HCT116 (cell line): Measurements from ENCODE around the gene PDE6B. TPM values are rescaled to one million over a fixed set of nuclear protein-coding genes. Genes with fewer than 3 reads are reported as not detected.

Source experiments
- ATAC-seq: fragments of 200-7000 bp; cut with Tn5 transposase; 2 replicates; pipeline ENCODE4 v1.9.1; 2020; ENCODE audit warnings: mild to moderate bottlenecking, moderate library complexity
- BruUV-seq: library from RNA; stranded (reverse); fragments of 400-500 nt; replicated peaks from 2 replicates; lab custom pipeline; 2021; lab: Mats Ljungman, UMichigan
- CTCF ChIA-PET: fragments of 300-600 bp; sonication (Branson Sonifier 250); formaldehyde crosslinking; loops from one replicate; lab custom pipeline; 2021; ENCODE audit warnings: antibody characterized with exemption; lab: Charles Lee
- POLR2A ChIA-PET: fragments of 300-600, 350-600 bp; sonication (Branson Sonifier 250); formaldehyde crosslinking; loops from one replicate; lab custom pipeline; 2021; ENCODE audit warnings: antibody characterized with exemption; lab: Charles Lee
- RAD21 ChIA-PET, 2 experiments: fragments of 300-600 bp; sonication (Branson Sonifier 250); formaldehyde crosslinking; loops; one replicate each; lab custom pipeline; 2023; ENCODE audit warnings: low total read pairs in 2 of 2; ENCODE audit not compliant: uncharacterized antibody in 2 of 2, unreplicated experiment in 2 of 2, low non-redundant PET in 1 of 2; lab: Charles Lee
- DNase-seq: peaks from one replicate; pipeline ENCODE4 v3.0.0-alpha.2; 2010; ENCODE audit warnings: low read depth, low spot score
- H2AFZ ChIP-seq: fragments of 200-600 bp; shearing (Covaris generic), sonication (generic); 2 replicates; pipeline ENCODE4 v1.6.1; 2017; ENCODE audit warnings: low read depth, mixed run types, mixed read lengths, antibody characterized with exemption, low read length; ENCODE audit not compliant: poor library complexity, severe bottlenecking
- H3K27ac ChIP-seq: 2 replicates; pipeline ENCODE4 v1.5.1; 2012; ENCODE audit warnings: low read depth, low read length
- H3K27me3 ChIP-seq: fragments of 200-600 bp; sonication (generic); 2 replicates; pipeline ENCODE4 v1.6.1; 2016; ENCODE audit warnings: mixed run types, low read length, mixed read lengths; ENCODE audit not compliant: insufficient read depth
- H3K36me3 ChIP-seq, 2 experiments: fragments of 200-500 bp in 1 of 2; fragments of 200-600 bp in 1 of 2; sonication (Bioruptor generic) in 1 of 2; sonication (generic) in 1 of 2; 2 replicates each; pipeline versions ENCODE4 v1.5.1 to v1.6.1; 2014 to 2016; ENCODE audit warnings: low read length in 2 of 2, inconsistent platforms in 1 of 2, mixed read lengths in 1 of 2, mixed run types in 1 of 2; ENCODE audit not compliant: insufficient read depth in 2 of 2, control insufficient read depth in 1 of 2
- H3K4me1 ChIP-seq, 2 experiments: fragments of 200-600 bp in 1 of 2; sonication (generic) in 1 of 2; 2 replicates each; pipeline versions ENCODE4 v1.5.1 to v1.6.1; 2012 to 2017; ENCODE audit warnings: low read length in 2 of 2, inconsistent platforms in 1 of 2, mild to moderate bottlenecking in 1 of 2, mixed read lengths in 1 of 2, mixed run types in 1 of 2, moderate library complexity in 1 of 2; ENCODE audit not compliant: insufficient read depth in 2 of 2, control insufficient read depth in 1 of 2
- H3K4me2 ChIP-seq: fragments of 200-600 bp; sonication (generic); 2 replicates; pipeline ENCODE4 v1.6.1; 2017; ENCODE audit warnings: mixed run types, low read length, mixed read lengths
- H3K4me3 ChIP-seq, 2 experiments: fragments of 200-600 bp in 1 of 2; sonication (generic) in 1 of 2; replicated peaks in 1 of 2; 2 replicates each; pipeline ENCODE4 v1.5.1; 2011 to 2016; ENCODE audit warnings: low read length in 2 of 2, control low read depth in 1 of 2, low read depth in 1 of 2, mild to moderate bottlenecking in 1 of 2, mixed read lengths in 1 of 2, mixed run types in 1 of 2
- H3K79me2 ChIP-seq: fragments of 200-600 bp; sonication (generic); 2 replicates; pipeline ENCODE4 v1.6.1; 2017; ENCODE audit warnings: mild to moderate bottlenecking, mixed run types, low read length, moderate library complexity, mixed read lengths; ENCODE audit not compliant: insufficient read depth
- H3K9ac ChIP-seq: fragments of 200-600 bp; sonication (generic); 2 replicates; pipeline ENCODE4 v1.6.1; 2016; ENCODE audit warnings: low read length, mixed read lengths
- H3K9me2 ChIP-seq: fragments of 200-600 bp; sonication (generic), shearing (Covaris generic); 2 replicates; pipeline ENCODE4 v1.6.1; 2017; ENCODE audit warnings: mixed run types, mild to moderate bottlenecking, moderate library complexity; ENCODE audit not compliant: insufficient read depth
- H3K9me3 ChIP-seq, 2 experiments: fragments of 200-500 bp in 1 of 2; fragments of 200-600 bp in 1 of 2; sonication (Bioruptor generic) in 1 of 2; sonication (generic) in 1 of 2; 2 replicates each; pipeline ENCODE4 v1.6.1; 2014 to 2017; ENCODE audit warnings: low read length in 2 of 2, mixed read lengths in 2 of 2, inconsistent platforms in 1 of 2, low read depth in 1 of 2, mild to moderate bottlenecking in 1 of 2, mixed run types in 1 of 2, moderate library complexity in 1 of 2; ENCODE audit not compliant: control insufficient read depth in 1 of 2, insufficient read depth in 1 of 2
- H4K20me1 ChIP-seq: fragments of 200-600 bp; sonication (generic), shearing (Covaris generic); 2 replicates; pipeline ENCODE4 v1.6.1; 2017; ENCODE audit warnings: mixed run types, mild to moderate bottlenecking, moderate library complexity; ENCODE audit not compliant: insufficient read depth
- ATF3 ChIP-seq: IDR thresholded peaks from 2 replicates; pipeline ENCODE4 v1.6.1; 2012
- CBX3 ChIP-seq: IDR thresholded peaks from 2 replicates; pipeline ENCODE4 v1.6.1; 2012; ENCODE audit warnings: low read depth
- CTCF ChIP-seq, 3 experiments: fragments of 200-600 bp in 1 of 3; sonication (generic) in 1 of 3; IDR thresholded peaks in 2 of 3; conservative IDR thresholded peaks in 1 of 3; 2 replicates each; pipeline ENCODE4 v1.5.1; 2012 to 2017; ENCODE audit warnings: low read depth in 2 of 3, low read length in 2 of 3, antibody characterized with exemption in 1 of 3, borderline replicate concordance in 1 of 3, control low read depth in 1 of 3, mild to moderate bottlenecking in 1 of 3, mixed read lengths in 1 of 3, mixed run types in 1 of 3, moderate library complexity in 1 of 3; ENCODE audit not compliant: insufficient read depth in 1 of 3
- MAX ChIP-seq: IDR thresholded peaks from 2 replicates; pipeline ENCODE4 v1.6.1; 2012
- REST ChIP-seq: IDR thresholded peaks from 2 replicates; pipeline ENCODE4 v1.6.1; 2012; ENCODE audit warnings: low read depth
- SP1 ChIP-seq: IDR thresholded peaks from 2 replicates; pipeline ENCODE4 v1.6.1; 2012; ENCODE audit warnings: low read depth
- YY1 ChIP-seq: IDR thresholded peaks from 2 replicates; pipeline ENCODE4 v1.6.1; 2011; ENCODE audit warnings: low read length, low read depth, moderate library complexity, mild to moderate bottlenecking; ENCODE audit not compliant: insufficient replicate concordance; ENCODE audit errors: extremely low read depth
- ZNF274 ChIP-seq: fragments of 200-500 bp; sonication (Bioruptor generic); IDR thresholded peaks from 2 replicates; pipeline ENCODE4 v1.6.1; 2014; ENCODE audit warnings: mild to moderate bottlenecking, low read depth, low read length, inconsistent platforms
- intact Hi-C: fragments of 100-400 bp; cut with micrococcal nuclease; formaldehyde crosslinking; loops from 2 replicates; pipeline ENCODE4 v1.10.0; 2022
- total RNA-seq: library from RNA; stranded (reverse); gene quantifications from one replicate; pipeline ENCODE4 v1.2.1, GENCODE V29; 2021; ENCODE audit not compliant: unreplicated experiment

The PDE6B gene
- total RNA-seq, 1 experiment from 2014 or later = not detected

- H3K27me3 ChIP-seq = no peaks in the 10 kb centered on the region
- no peaks in the 10 kb centered on the region for H3K36me3 ChIP-seq
- no peak overlapping the region for H2AFZ ChIP-seq
- intact Hi-C loops = no loop called here
- DNase-seq (no peak), ATAC-seq (no peak)
- ChIA-PET POLR2A (no interaction called here), RAD21 (no interaction called here), CTCF (no interaction called here)
- TF ChIP-seq SP1 = no peak
- H3K9me3 ChIP-seq = no peaks in the 10 kb centered on the region; a peak in 1 of 4 replicates
- H3K9ac ChIP-seq = no peak overlapping the region
- no peak overlapping the region for H3K4me3 ChIP-seq
- no peaks in the 10 kb centered on the region for H3K79me2 ChIP-seq
- H4K20me1 ChIP-seq = no peaks in the 10 kb centered on the region
- H3K27ac ChIP-seq = no peak overlapping the region
- no peaks in the 10 kb centered on the region for H3K4me1 ChIP-seq
- no peaks in the 10 kb centered on the region for H3K9me2 ChIP-seq
- BruUV-seq = no TSS peak
- H3K4me2 ChIP-seq = no peak overlapping the region
These were observed 5.3 kb downstream of the PDE6B start for GRCh38 chr4:630656-631055.

- POLR2A ChIA-PET = no interaction called here
- Histone ChIP-seq H3K9me2 (no peaks in the 10 kb centered on the region), H3K27me3 (no peaks in the 10 kb centered on the region), H3K27ac (no peak overlapping the region), H3K36me3 (no peaks in the 10 kb centered on the region), H2AFZ (no peak overlapping the region), H3K4me1 (no peaks in the 10 kb centered on the region), H3K4me2 (no peak overlapping the region), H4K20me1 (no peaks in the 10 kb centered on the region), H3K4me3 (no peak overlapping the region), H3K79me2 (no peaks in the 10 kb centered on the region), H3K9ac (no peak overlapping the region), H3K9me3 (no peaks in the 10 kb centered on the region; a peak in 1 of 4 replicates)
- ATAC-seq (no peak), DNase-seq (no peak)
- TF ChIP-seq YY1 = no peak
- TF ChIP-seq ZNF274 = no peak
- TF ChIP-seq REST = no peak
- TF ChIP-seq CTCF (IDR thresholded peaks at IDR 0.05 in 2 of 3, conservative IDR thresholded peaks at IDR 0.05 in 1 of 3; ENCODE audit: borderline replicate concordance in 1 of 3, insufficient read depth in 1 of 3, low read depth in 2 of 3, low read length in 2 of 3) = no peak
- TF ChIP-seq CBX3 = no peak
- no peak for TF ChIP-seq ATF3
- no peak for TF ChIP-seq MAX
- CTCF ChIA-PET = no interaction called here
- intact Hi-C loops = no loop called here
- RAD21 ChIA-PET = no interaction called here
- no TSS peak for BruUV-seq
These were observed 6.9 kb downstream of the PDE6B start for GRCh38 chr4:632196-632790.
